ENCODE results near the gene KCNQ4.
A peak's percentile ranks its signal among the peaks of the same experiment; 100 is the strongest.

Gene KCNQ4

GRCh38 chr1:40876891-40877290, 93.3 kb downstream of the KCNQ4 start:
- Histone ChIP-seq H3K27me3 (replicated peaks) (no peaks in the 10 kb centered on the region), H3K27ac (peak overlapping the region; percentile 60), H3K36me3 (replicated peaks) (no peaks in the 10 kb centered on the region), H3K4me3 (ENCODE audit: low read depth, low read length) (no peak overlapping the region)
- no peak for TF ChIP-seq CTCF (IDR thresholded peaks at IDR 0.05; ENCODE audit: low read depth, low read length, missing control alignments)
- in situ Hi-C loops (cut with HindIII; ENCODE audit: low pct_ligation_motif_present, low sequenced_read_pairs), result no loop called here
- no peak for DNase-seq

- no peak overlapping the region for H3K4me3 ChIP-seq (ENCODE audit: low read depth, low read length)
- DNase-seq, result peak; percentile 88
- no peak for TF ChIP-seq CTCF (IDR thresholded peaks at IDR 0.05; ENCODE audit: low read depth, low read length, missing control alignments)
- in situ Hi-C loops (cut with HindIII; ENCODE audit: low pct_ligation_motif_present, low sequenced_read_pairs), result no loop called here
- peak overlapping the region; percentile 60 for H3K27ac ChIP-seq
- H3K27me3 ChIP-seq (replicated peaks), result no peaks in the 10 kb centered on the region
- no peaks in the 10 kb centered on the region for H3K36me3 ChIP-seq (replicated peaks)
Measured at GRCh38 chr1:40877698-40878097, 94.1 kb downstream of the KCNQ4 start.

DNA sequence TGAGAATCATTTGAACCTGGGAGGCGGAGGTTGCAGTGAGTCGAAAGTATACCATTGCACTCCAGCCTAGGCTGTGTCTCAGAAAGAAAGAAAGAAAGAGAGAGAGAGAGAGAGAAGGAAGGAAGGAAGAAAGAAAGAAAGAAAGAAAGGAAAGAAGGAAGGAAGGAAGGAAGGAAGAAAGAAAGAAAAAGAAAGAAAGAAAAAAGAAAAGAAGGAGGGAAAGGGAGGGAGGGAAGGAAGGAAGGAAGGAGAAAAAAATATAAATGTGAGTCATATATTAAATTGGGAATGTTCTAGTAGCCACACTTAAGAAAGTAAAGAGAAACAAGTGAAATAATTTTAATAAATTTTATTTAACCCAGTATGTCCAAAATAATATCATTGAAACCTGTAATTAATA, 95.3 kb downstream of the KCNQ4 start:
- Histone ChIP-seq H3K36me3 (replicated peaks) (no peaks in the 10 kb centered on the region), H3K27ac (no peak overlapping the region), H3K4me3 (ENCODE audit: low read depth, low read length) (no peak overlapping the region), H3K27me3 (replicated peaks) (no peaks in the 10 kb centered on the region)
- in situ Hi-C loops (cut with HindIII; ENCODE audit: low pct_ligation_motif_present, low sequenced_read_pairs), result no loop called here
- DNase-seq, result no peak
- no peak for TF ChIP-seq CTCF (IDR thresholded peaks at IDR 0.05; ENCODE audit: low read depth, low read length, missing control alignments)

DNA sequence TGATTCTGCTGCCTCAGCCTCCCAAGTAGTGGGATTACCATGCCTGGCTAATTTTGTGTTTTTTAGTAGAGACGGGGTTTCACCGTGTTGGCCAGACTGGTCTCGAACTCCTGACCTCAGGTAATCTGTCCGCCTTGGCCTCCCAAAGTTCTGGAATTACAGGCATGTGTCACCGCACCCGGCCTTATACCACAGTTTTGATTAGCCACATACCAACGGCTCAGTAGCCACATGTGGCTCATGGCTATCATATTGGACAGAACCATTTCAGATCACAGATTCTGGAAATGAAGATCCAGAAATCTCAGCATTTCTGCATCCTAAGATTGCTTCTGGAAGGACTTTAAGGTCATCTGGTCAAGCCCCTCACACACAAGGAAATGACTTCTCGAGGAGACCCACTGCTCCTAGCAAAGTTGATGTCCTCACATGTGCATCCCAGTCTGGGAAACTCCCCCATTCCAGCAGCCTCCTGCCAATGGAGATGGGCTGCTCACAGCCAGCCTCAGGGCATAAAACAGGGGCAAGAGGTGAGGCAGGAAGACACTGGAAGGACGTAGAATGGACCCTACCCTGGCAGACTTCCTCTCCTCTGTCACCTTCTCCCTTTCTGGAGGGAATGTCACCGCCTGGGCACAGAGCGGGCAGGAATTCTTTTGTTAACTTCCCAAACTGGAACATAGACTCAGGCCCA, 96.0 kb downstream of the KCNQ4 start:
- no peak for DNase-seq
- no peak overlapping the region for H3K27ac ChIP-seq
- no peaks in the 10 kb centered on the region for H3K27me3 ChIP-seq (replicated peaks)
- in situ Hi-C loops (cut with HindIII; ENCODE audit: low pct_ligation_motif_present, low sequenced_read_pairs), result no loop called here
- no peak for TF ChIP-seq CTCF (IDR thresholded peaks at IDR 0.05; ENCODE audit: low read depth, low read length, missing control alignments)
- no peaks in the 10 kb centered on the region for H3K36me3 ChIP-seq (replicated peaks)
- H3K4me3 ChIP-seq (ENCODE audit: low read depth, low read length), result no peak overlapping the region

DNA sequence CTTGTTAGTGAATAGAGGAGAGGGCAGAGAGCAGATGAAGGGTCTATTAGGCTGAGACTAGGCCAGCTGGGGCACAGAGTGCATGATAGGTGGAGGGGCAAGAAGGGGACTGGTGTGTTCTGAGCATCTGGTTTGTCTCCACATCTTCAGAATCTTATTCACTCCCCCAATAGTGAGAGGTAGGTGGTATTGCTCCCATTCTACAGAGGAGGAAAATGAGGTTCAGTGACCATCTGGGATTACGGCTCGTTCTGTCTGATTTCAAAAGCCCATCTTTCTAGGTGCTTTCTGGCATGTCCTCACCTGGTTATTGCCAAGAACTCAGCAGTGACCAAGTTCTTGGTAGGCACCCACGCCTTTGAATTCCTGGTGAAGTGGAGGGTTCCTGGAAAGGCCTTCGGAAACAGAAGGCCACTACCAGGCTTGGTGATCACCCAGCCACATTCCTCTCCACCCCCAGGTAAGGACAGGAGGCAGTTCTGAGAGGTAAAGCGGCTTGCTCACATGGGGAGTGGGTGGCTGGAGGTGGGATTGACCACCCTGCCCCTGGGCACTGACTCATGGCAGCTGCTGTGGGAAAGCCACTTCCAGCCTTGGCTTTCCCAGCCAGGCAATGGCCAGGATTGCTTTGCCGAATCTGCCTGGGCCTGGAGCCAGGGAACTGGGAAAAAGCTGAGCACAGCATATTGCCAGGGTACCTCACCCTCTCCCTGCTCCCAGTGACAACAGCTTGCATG, 97.4 kb downstream of the KCNQ4 start:
- H3K36me3 ChIP-seq (replicated peaks), result no peaks in the 10 kb centered on the region
- no peak overlapping the region for H3K4me3 ChIP-seq (ENCODE audit: low read depth, low read length)
- H3K27ac ChIP-seq, result no peak overlapping the region
- H3K27me3 ChIP-seq (replicated peaks), result no peaks in the 10 kb centered on the region
- DNase-seq, result no peak
- no peak for TF ChIP-seq CTCF (IDR thresholded peaks at IDR 0.05; ENCODE audit: low read depth, low read length, missing control alignments)
- in situ Hi-C loops (cut with HindIII; ENCODE audit: low pct_ligation_motif_present, low sequenced_read_pairs), result no loop called here

All from brain microvascular endothelial cell (primary cell).